Testis (tissue), 2 donors: ENCODE results near the gene PRKN.

Source experiments
- CTCF ChIP-seq, 3 experiments: fragments of 450-650 bp in 2 of 3; fragments of 200-600 bp in 1 of 3; sonication (generic) in 1 of 3; IDR thresholded peaks; one replicate each; pipeline ENCODE4 v1.5.1; 2016 to 2019; ENCODE audit warnings: antibody characterized with exemption in 3 of 3, mild to moderate bottlenecking in 2 of 3, moderate library complexity in 1 of 3
- POLR2A ChIP-seq: fragments of 450-650 bp; IDR thresholded peaks from one replicate; pipeline ENCODE4 v1.6.1; 2017; ENCODE audit warnings: antibody characterized with exemption, mild to moderate bottlenecking, moderate library complexity

GRCh38 chr6:161568885-161569456, 1158.6 kb downstream of the PRKN start:
- TF ChIP-seq POLR2A, result no peak
- no peak for TF ChIP-seq CTCF (IDR thresholded peaks at IDR 0.05)
